Thoracic aorta (tissue), 2 donors: ENCODE measurements around the gene SUSD5. TPM values are rescaled to one million over a fixed set of nuclear protein-coding genes. Genes with fewer than 3 reads are reported as not detected.

ENCODE experiments used
- ATAC-seq: fragments of 150-250 bp; one replicate; pipeline ENCODE4 v1.8.0; 2017; ENCODE audit warnings: low read depth; ENCODE audit not compliant: insufficient number of reproducible peaks, low FRiP score
- DNase-seq: peaks from one replicate; pipeline ENCODE4 v3.0.0-alpha.2; 2020; ENCODE audit warnings: low spot score
- H3K27ac ChIP-seq, 2 donors: fragments of 200-600 bp; sonication (generic); 1 replicate in 1 of 2; 2 replicates in 1 of 2; pipeline ENCODE4 v1.5.1; 2016; ENCODE audit warnings: mild to moderate bottlenecking in 2 of 2, moderate library complexity in 2 of 2
- H3K27me3 ChIP-seq: fragments of 200-600 bp; sonication (generic); replicated peaks from 2 replicates; pipeline ENCODE4 v1.6.0; 2016; ENCODE audit warnings: mild to moderate bottlenecking; ENCODE audit not compliant: insufficient read depth
- H3K36me3 ChIP-seq: fragments of 200-600 bp; sonication (generic); one replicate; pipeline ENCODE4 v1.5.1; 2016
- H3K4me1 ChIP-seq, 2 donors: fragments of 200-600 bp; sonication (generic); 1 replicate in 1 of 2; 2 replicates in 1 of 2; pipeline versions ENCODE4 v1.5.1 to v1.6.0; 2016; ENCODE audit warnings: low read depth in 2 of 2, mild to moderate bottlenecking in 1 of 2; ENCODE audit not compliant: control insufficient read depth in 1 of 2
- H3K4me3 ChIP-seq: fragments of 200-600 bp; sonication (generic); 2 replicates; pipeline ENCODE4 v1.5.1; 2016; ENCODE audit warnings: mild to moderate bottlenecking
- H3K9me3 ChIP-seq: fragments of 200-600 bp; sonication (generic); 2 replicates; pipeline ENCODE4 v1.5.1; 2016
- total RNA-seq, 2 donors: library from RNA; depleted of rRNA; stranded (reverse); fragments of >200 nt; gene quantifications; one replicate each; pipeline versions ENCODE4 v1.1.0 to v1.2.3, GENCODE V29; 2016
- TF ChIP-seq, protein P1 (sequence below): fragments of 200-600 bp; sonication (generic); IDR thresholded peaks from one replicate; pipeline ENCODE4 v1.5.1; 2019; ENCODE audit warnings: antibody characterized with exemption

Gene SUSD5
- total RNA-seq: 100 to 1,000 TPM; 259 to 273 TPM

DNA sequence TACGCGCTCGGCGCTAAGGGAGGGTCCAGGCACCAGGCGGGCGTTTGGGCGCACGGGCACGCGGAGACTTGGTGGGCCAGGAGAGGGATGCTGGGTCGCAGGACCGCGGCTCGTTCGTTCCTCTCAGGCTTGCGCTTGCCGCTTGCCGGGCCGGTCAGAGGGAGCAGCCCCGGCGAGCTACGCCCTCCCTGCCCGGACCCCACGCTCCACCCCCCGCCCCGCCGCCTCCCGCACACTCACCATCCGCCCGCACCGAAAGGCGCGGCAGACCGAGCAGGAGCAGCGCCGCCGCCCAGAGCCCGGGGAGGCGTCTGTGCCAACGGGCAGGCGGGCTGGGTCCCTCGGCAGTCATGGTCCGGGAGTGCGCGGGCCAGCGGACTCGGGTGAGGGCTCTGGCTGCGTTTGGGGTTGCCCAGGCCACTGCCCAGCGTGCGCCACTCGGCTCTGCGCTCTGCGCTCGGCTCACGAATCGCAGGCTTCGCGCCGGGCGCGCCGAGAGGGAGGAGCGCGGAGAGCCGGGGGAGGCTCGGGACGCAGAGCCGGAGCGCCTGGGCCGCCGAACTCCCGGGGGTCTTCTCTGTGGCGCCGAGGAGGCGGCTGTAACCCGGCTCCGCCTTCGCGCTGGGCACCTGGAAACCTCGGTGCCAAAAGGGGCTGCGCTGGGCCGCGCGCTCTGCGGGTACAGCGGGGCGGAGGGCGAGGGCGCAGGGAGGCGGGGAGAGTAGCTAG lies at the start of gene SUSD5:
Gene SUSD5, minus strand, starts transcription at position 365 of the 729 bp plus-strand sequence. Its CDS starts 13 bp downstream, at position 352.
- DNase-seq: no peak
- peak; percentile 48 for ATAC-seq
- Histone ChIP-seq H3K27ac (peak within 1 kb of the TSS; percentile 92 to 94), H3K27me3 (no peaks in the 10 kb centered on the region), H3K4me1 (peaks cover 6 to 31% of the 10 kb centered on the region in 2 donors), H3K4me3 (peak within 1 kb of the TSS; percentile 74), H3K9me3 (no peaks in the 10 kb centered on the region), H3K36me3 (peaks cover 3% of the 10 kb centered on the region)
- TF ChIP-seq, protein P1, sequence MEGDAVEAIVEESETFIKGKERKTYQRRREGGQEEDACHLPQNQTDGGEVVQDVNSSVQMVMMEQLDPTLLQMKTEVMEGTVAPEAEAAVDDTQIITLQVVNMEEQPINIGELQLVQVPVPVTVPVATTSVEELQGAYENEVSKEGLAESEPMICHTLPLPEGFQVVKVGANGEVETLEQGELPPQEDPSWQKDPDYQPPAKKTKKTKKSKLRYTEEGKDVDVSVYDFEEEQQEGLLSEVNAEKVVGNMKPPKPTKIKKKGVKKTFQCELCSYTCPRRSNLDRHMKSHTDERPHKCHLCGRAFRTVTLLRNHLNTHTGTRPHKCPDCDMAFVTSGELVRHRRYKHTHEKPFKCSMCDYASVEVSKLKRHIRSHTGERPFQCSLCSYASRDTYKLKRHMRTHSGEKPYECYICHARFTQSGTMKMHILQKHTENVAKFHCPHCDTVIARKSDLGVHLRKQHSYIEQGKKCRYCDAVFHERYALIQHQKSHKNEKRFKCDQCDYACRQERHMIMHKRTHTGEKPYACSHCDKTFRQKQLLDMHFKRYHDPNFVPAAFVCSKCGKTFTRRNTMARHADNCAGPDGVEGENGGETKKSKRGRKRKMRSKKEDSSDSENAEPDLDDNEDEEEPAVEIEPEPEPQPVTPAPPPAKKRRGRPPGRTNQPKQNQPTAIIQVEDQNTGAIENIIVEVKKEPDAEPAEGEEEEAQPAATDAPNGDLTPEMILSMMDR: no peak

DNA sequence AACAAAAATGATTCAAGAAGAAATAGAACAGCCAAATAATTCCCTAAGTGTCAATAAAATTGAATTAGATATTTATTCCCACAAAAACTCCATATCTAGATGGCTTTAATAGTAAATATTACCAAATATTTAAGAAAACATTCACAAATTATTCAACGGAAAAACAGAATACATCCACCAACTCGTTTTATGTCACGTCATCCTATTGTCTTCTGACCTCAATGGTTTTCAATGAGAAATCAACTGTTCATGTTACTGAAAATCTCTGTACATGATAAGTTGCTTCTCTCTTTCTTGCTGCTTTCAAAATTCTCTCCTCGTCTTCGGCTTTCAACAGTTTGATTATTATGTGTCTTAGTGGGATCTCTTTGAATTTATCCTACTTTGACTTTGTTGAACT lies 41.5 kb upstream of the SUSD5 start:
- Histone ChIP-seq H3K36me3 (no peaks in the 10 kb centered on the region), H3K27me3 (no peaks in the 10 kb centered on the region), H3K9me3 (no peaks in the 10 kb centered on the region), H3K4me1 (no peaks in the 10 kb centered on the region), H3K27ac (no peak overlapping the region), H3K4me3 (no peak overlapping the region)
- TF ChIP-seq, protein P1: no peak
- ATAC-seq: no peak
- no peak for DNase-seq

DNA sequence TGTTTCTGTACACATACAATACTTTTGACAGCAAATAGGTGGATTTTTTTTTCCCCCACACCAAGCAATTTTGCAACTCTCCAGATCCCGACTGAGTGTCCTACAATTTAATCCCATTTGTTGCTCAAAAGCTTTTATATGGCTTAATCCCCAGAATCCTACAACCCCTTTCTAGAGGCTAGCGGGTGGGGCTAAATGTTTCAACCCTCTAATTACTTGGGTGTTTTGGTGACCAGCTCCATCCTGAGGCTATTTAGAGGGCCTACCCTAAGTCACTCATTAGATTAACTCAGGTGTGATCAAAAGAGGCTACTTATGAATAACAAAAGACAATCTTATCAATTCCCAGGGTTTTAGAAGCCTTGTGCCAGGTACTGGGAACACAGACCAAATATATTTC lies 37.6 kb upstream of the SUSD5 start:
- ATAC-seq: no peak
- no peak overlapping the region for H3K27ac ChIP-seq
- TF ChIP-seq, protein P1: no peak

DNA sequence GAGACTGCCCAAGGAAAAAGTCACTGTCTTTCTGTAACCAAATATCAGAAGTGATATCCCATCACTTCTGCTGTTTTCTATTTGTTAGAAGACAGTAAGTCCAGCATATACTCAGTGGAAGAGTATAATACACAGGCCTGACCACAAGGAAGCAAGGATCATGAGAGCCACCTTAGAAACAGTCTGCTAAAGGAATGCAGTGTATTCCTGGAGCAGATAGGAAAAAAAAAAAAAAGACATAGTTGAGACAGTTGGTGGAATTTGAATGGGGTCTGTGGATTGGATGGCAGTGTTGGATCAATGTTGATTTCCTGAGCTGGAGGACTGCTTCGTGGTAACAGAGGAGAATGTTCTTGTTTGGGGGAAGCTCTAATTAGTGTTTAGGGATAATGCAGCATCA lies 32.1 kb upstream of the SUSD5 start:
- Histone ChIP-seq H3K9me3 (no peaks in the 10 kb centered on the region), H3K36me3 (no peaks in the 10 kb centered on the region), H3K4me1 (no peaks in the 10 kb centered on the region), H3K27me3 (no peaks in the 10 kb centered on the region), H3K27ac (no peak overlapping the region), H3K4me3 (no peak overlapping the region)
- ATAC-seq (no peak), DNase-seq (no peak)
- TF ChIP-seq, protein P1: no peak

More for the DNA sequence above, 37.6 kb upstream of the SUSD5 start:
- no peaks in the 10 kb centered on the region for H3K27me3 ChIP-seq
- no peaks in the 10 kb centered on the region for H3K36me3 ChIP-seq
- no peaks in the 10 kb centered on the region for H3K9me3 ChIP-seq
- DNase-seq: no peak
- H3K4me3 ChIP-seq: no peak overlapping the region
- H3K4me1 ChIP-seq: no peaks in the 10 kb centered on the region

DNA sequence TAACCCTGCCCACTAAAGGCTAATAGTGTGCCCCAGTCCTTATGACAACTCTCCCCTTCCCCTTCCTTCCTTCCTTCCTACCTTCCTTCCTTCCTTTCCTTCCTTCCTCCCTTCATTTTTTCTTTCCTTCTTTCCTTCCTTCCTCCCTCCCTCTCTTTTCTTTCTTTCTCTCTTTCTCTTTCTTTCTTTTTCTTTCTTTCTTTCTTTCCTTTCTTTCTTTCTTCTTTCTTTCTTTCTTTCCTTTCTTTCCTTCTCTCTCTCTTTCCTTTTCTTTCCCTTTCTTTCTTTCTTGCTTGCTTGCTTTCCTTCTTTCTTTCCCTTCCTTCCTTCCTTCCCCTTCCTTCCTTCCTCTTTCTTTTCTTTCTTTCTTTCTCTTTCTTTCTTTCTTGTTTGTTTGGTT lies 28.2 kb upstream of the SUSD5 start:
- Histone ChIP-seq H3K4me3 (no peak overlapping the region), H3K4me1 (no peaks in the 10 kb centered on the region), H3K27me3 (no peaks in the 10 kb centered on the region), H3K36me3 (no peaks in the 10 kb centered on the region), H3K27ac (no peak overlapping the region), H3K9me3 (no peaks in the 10 kb centered on the region)
- DNase-seq (no peak), ATAC-seq (no peak)
- TF ChIP-seq, protein P1: no peak
